ENCODE data around the gene STX8.
"Not testable (repeated sequence)": the region's sequence is repeated elsewhere in the genome, so short reads cannot be mapped to it uniquely, and the experiment has no call there.

The STX8 gene

GRCh38 chr17:9381068-9381467 is 194.6 kb downstream of the STX8 start:
- no peak for DNase-seq

GRCh38 chr17:9380361-9380760 is 195.3 kb downstream of the STX8 start:
- DNase-seq = no peak

GRCh38 chr17:9376177-9376576 is 199.4 kb downstream of the STX8 start:
- not testable (repeated sequence) for DNase-seq

- DNase-seq = no peak
Measured at GRCh38 chr17:9371019-9371418, 204.6 kb downstream of the STX8 start.

- DNase-seq = no peak
Measured at GRCh38 chr17:9370467-9370866, 205.2 kb downstream of the STX8 start.

- no peak for DNase-seq
Measured at GRCh38 chr17:9368631-9369030, 207.0 kb downstream of the STX8 start.

GRCh38 chr17:9367156-9367555 is 208.5 kb downstream of the STX8 start:
- no peak for DNase-seq

- no peak for DNase-seq
Measured at GRCh38 chr17:9364837-9365430, 210.7 kb downstream of the STX8 start.

GRCh38 chr17:9363440-9364350 is 211.9 kb downstream of the STX8 start:
- no peak for DNase-seq

GRCh38 chr17:9361188-9361955 is 214.2 kb downstream of the STX8 start:
- DNase-seq = no peak

GRCh38 chr17:9360677-9361081 is 214.9 kb downstream of the STX8 start:
- DNase-seq = no peak

- DNase-seq = no peak
Measured at GRCh38 chr17:9356488-9356911, 219.1 kb downstream of the STX8 start.

- no peak for DNase-seq
Measured at GRCh38 chr17:9355846-9356245, 219.8 kb downstream of the STX8 start.

GRCh38 chr17:9355231-9355630 is 220.4 kb downstream of the STX8 start:
- not testable (repeated sequence) for DNase-seq

GRCh38 chr17:9350080-9350479 is 225.5 kb downstream of the STX8 start:
- no peak for DNase-seq

GRCh38 chr17:9346296-9346926 is 229.2 kb downstream of the STX8 start:
- DNase-seq = no peak

- no peak for DNase-seq
Measured at GRCh38 chr17:9343516-9343915, 232.1 kb downstream of the STX8 start.

GRCh38 chr17:9342225-9342624 is 233.4 kb downstream of the STX8 start:
- no peak for DNase-seq

- no peak for DNase-seq
Measured at GRCh38 chr17:9339958-9340357, 235.7 kb downstream of the STX8 start.

- not testable (repeated sequence) for DNase-seq
Measured at GRCh38 chr17:9339482-9339881, 236.1 kb downstream of the STX8 start.

- DNase-seq = no peak
Measured at GRCh38 chr17:9336817-9337216, 238.8 kb downstream of the STX8 start.

- DNase-seq = no peak
Measured at GRCh38 chr17:9334536-9335446, 240.8 kb downstream of the STX8 start.
